Ovary (tissue), 9 donors: ENCODE measurements around the gene PASD1. TPM values are rescaled to one million over a fixed set of nuclear protein-coding genes. Genes with fewer than 3 reads are reported as not detected.

Experiments
- DNase-seq, 5 donors: peaks; one replicate each; pipeline ENCODE4 v3.0.0-alpha.2; 2019 to 2020
- H3K27ac ChIP-seq, 2 donors: fragments of 200-600 bp; one replicate each; pipeline versions ENCODE4 v1.5.1 to v1.8.0; 2019 to 2022
- H3K27me3 ChIP-seq: fragments of 200-600 bp; one replicate; pipeline ENCODE4 v1.8.0; 2022
- H3K36me3 ChIP-seq: fragments of 200-600 bp; sonication (generic); one replicate; pipeline ENCODE4 v1.5.1; 2019
- H3K4me1 ChIP-seq: one replicate; pipeline ENCODE4 v1.8.1; 2013; ENCODE audit warnings: mild to moderate bottlenecking, moderate library complexity; ENCODE audit not compliant: insufficient read depth
- H3K4me3 ChIP-seq: fragments of 200-600 bp; sonication (generic); one replicate; pipeline ENCODE4 v1.5.1; 2017
- H3K9me3 ChIP-seq, 2 donors: fragments of 200-600 bp in 1 of 2; sonication (generic) in 1 of 2; one replicate each; pipeline versions ENCODE4 v1.5.1 to v1.8.1; 2013 to 2019; ENCODE audit warnings: mild to moderate bottlenecking in 1 of 2, moderate library complexity in 1 of 2
- EP300 ChIP-seq: sonication (generic); formaldehyde crosslinking; IDR thresholded peaks from one replicate; pipeline ENCODE4 v1.6.1; 2017; ENCODE audit warnings: antibody characterized with exemption
- POLR2A ChIP-seq: fragments of 450-650 bp; IDR thresholded peaks from one replicate; pipeline ENCODE4 v1.6.1; 2017; ENCODE audit warnings: antibody characterized with exemption, mild to moderate bottlenecking, moderate library complexity
- WGBS, 3 donors: extraction: QIAGEN DNeasy Blood & Tissue Kit in 1 of 3; methylation state at CpG; one replicate each; pipeline versions ENCODE4 v1.1.5 to v1.1.7; 2013 to 2017; 5-methylcytosine and 5-hydroxymethylcytosine counted together
- intact Hi-C, 4 donors: fragments of 100-400 bp; cut with DNase I; formaldehyde crosslinking; loops; one replicate each; pipeline versions ENCODE4 v1.11.0 to v1.15.1; 2022 to 2023
- polyA plus RNA-seq, 2 donors: library from polyadenylated mRNA; stranded (reverse); fragments of 200-250 nt in 1 of 2; fragments of 350-450 nt in 1 of 2; fragmentation: Illumina TruSeq in 1 of 2; extraction: RNeasy Lipid Tissue Mini Kit (QIAGEN cat#74804) in 1 of 2; gene quantifications; one replicate each; pipeline ENCODE4 v1.2.3, GENCODE V29; 2013 to 2014
- total RNA-seq, 7 donors: library from RNA; depleted of rRNA in 2 of 7; stranded (reverse); fragments of >200 nt in 2 of 7; fragmentation: NEBNext Ultra II Directional in 3 of 7; extraction: Animal tissue kit (Norgen Biotek cat#: 25700) in 3 of 7; gene quantifications; one replicate each; pipeline versions ENCODE4 v1.1.0 to v1.2.4, GENCODE V29; 2016 to 2023
- TF ChIP-seq, protein P1 (sequence below), 3 donors: fragments of 450-650 bp in 2 of 3; fragments of 200-600 bp in 1 of 3; IDR thresholded peaks; one replicate each; pipeline versions ENCODE4 v1.5.1 to v1.8.0; 2016 to 2022; ENCODE audit warnings: antibody characterized with exemption in 3 of 3, mild to moderate bottlenecking in 1 of 3
- donor health status: DM: no; HTN: no; CAD: no; lungs with moderate emphysema.
- donor health status: DM: no; HTN: no; CAD: no.
- donor health status: Bipolar disorder and iron deficiency.
- donor health status: DM: yes; HTN: yes; CAD: no.
- donor health status: DM: no; HTN: no; CAD: no.
- donor health status: DM: yes; HTN: yes; CAD: no.

The PASD1 gene
- total and polyA plus RNA-seq, 9 donors = 0.02 TPM; not detected in 8

GRCh38 chrX:151523351-151523750, 40.1 kb upstream of the PASD1 start:
- Histone ChIP-seq H3K27me3 (no peaks in the 10 kb centered on the region), H3K36me3 (no peaks in the 10 kb centered on the region), H3K4me3 (no peak overlapping the region), H3K4me1 (no peaks in the 10 kb centered on the region), H3K9me3 (no peaks in the 10 kb centered on the region), H3K27ac (no peak overlapping the region)
- TF ChIP-seq, protein P1, sequence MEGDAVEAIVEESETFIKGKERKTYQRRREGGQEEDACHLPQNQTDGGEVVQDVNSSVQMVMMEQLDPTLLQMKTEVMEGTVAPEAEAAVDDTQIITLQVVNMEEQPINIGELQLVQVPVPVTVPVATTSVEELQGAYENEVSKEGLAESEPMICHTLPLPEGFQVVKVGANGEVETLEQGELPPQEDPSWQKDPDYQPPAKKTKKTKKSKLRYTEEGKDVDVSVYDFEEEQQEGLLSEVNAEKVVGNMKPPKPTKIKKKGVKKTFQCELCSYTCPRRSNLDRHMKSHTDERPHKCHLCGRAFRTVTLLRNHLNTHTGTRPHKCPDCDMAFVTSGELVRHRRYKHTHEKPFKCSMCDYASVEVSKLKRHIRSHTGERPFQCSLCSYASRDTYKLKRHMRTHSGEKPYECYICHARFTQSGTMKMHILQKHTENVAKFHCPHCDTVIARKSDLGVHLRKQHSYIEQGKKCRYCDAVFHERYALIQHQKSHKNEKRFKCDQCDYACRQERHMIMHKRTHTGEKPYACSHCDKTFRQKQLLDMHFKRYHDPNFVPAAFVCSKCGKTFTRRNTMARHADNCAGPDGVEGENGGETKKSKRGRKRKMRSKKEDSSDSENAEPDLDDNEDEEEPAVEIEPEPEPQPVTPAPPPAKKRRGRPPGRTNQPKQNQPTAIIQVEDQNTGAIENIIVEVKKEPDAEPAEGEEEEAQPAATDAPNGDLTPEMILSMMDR (IDR thresholded peaks at IDR 0.05) = no peak
- TF ChIP-seq POLR2A (no peak), EP300 (no peak)
- 17 to 37% (median 26%) methylated on average over 2 of the region's 2 CpGs for WGBS, 3 donors
- intact Hi-C loops = no loop called here
- DNase-seq = no peak

- Histone ChIP-seq H3K4me3 (no peak overlapping the region), H3K27me3 (no peaks in the 10 kb centered on the region), H3K9me3 (no peaks in the 10 kb centered on the region), H3K4me1 (no peaks in the 10 kb centered on the region), H3K36me3 (no peaks in the 10 kb centered on the region), H3K27ac (no peak overlapping the region)
- TF ChIP-seq EP300 = no peak
- TF ChIP-seq, protein P1 (IDR thresholded peaks at IDR 0.05) = no peak
- TF ChIP-seq POLR2A = no peak
- intact Hi-C loops = no loop called here
- no peak for DNase-seq
Observed at GRCh38 chrX:151536571-151536970, 26.9 kb upstream of the PASD1 start.

DNA sequence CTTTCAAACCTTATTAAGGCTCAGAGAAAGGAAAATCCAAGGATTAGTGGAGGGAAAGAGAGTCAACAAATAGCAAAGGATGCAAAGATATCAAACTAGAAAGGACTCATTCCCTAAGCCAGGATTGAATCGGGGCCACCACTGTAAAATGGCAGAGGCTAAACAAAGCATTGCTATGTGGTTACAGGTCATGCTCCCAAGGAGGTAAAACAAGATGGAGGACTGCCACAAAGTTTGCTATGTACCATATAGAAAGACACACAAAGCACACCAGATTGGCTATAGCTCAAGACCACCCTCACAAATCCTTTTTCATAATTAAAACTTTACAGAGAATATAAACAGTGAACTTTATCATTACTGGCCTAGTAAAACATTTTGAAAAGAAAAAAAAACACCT, 25.9 kb upstream of the PASD1 start:
- Histone ChIP-seq H3K4me1 (no peaks in the 10 kb centered on the region), H3K4me3 (no peak overlapping the region), H3K27me3 (no peaks in the 10 kb centered on the region), H3K9me3 (no peaks in the 10 kb centered on the region), H3K36me3 (no peaks in the 10 kb centered on the region), H3K27ac (no peak overlapping the region)
- intact Hi-C loops = no loop called here
- no peak for TF ChIP-seq POLR2A
- no peak for TF ChIP-seq EP300
- TF ChIP-seq, protein P1 (IDR thresholded peaks at IDR 0.05) = no peak
- WGBS, 3 donors = 45 to 60% (median 52%) methylated on average over 1 of the region's 1 CpG
- no peak for DNase-seq

- Histone ChIP-seq H3K27me3 (no peaks in the 10 kb centered on the region), H3K36me3 (no peaks in the 10 kb centered on the region), H3K4me1 (no peaks in the 10 kb centered on the region), H3K4me3 (no peak overlapping the region), H3K9me3 (no peaks in the 10 kb centered on the region), H3K27ac (no peak overlapping the region)
- intact Hi-C loops = no loop called here
- TF ChIP-seq EP300 (no peak), POLR2A (no peak)
- TF ChIP-seq, protein P1 (IDR thresholded peaks at IDR 0.05) = no peak
- no peak for DNase-seq
- WGBS, 3 donors = 38 to 50% (median 48%) methylated on average over 3 of the region's 3 CpGs
Observed at GRCh38 chrX:151538190-151539122, 25.0 kb upstream of the PASD1 start.
